GM11168 (cell line): ENCODE results near the gene XKR8.

Source experiments
- in situ Hi-C: fragments of 300-500 bp; cut with MboI; formaldehyde crosslinking; loops from one replicate; pipeline ENCODE4 v1.12.0; 2022; ENCODE audit warnings: low sequenced_read_pairs; ENCODE audit not compliant: unreplicated experiment

XKR8 gene

DNA sequence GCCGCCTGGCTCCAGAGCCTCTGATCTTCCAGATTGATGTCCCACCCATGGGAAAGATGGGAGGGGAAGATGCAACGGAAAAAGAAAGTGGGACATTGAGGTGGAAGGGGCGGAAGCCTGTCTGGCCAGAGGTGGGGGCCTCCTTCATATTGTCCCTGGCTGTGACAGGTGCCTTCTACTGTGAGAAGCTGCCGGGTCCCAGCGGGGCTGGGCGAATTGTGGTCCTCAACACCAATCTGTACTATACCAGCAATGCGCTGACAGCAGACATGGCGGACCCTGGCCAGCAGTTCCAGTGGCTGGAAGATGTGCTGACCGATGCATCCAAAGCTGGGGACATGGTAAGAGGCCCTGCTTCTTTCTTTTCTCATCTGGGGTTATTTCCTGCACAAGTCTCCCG, 5.6 kb upstream of the XKR8 start:
- in situ Hi-C loops, result no loop called here

DNA sequence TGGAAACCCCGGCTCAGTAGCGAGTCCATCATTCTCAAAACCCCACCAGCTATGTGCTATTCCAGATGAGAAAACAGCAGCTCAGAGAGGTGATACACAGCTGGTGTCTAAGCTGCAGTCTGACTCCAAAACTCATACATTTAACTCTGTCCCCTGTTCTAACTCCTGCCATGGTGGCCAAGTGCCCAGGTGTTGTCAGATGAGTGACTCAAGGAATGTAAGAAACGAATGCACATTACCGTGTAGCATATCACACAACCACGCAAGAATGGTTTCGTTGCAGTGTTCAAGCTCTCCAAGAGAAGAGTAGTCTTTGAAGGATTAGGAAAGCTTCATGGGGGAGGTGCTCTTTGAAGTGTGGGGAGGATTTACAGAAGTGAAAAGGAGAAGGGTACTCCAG, 4.7 kb upstream of the XKR8 start:
- in situ Hi-C loops, result no loop called here

DNA sequence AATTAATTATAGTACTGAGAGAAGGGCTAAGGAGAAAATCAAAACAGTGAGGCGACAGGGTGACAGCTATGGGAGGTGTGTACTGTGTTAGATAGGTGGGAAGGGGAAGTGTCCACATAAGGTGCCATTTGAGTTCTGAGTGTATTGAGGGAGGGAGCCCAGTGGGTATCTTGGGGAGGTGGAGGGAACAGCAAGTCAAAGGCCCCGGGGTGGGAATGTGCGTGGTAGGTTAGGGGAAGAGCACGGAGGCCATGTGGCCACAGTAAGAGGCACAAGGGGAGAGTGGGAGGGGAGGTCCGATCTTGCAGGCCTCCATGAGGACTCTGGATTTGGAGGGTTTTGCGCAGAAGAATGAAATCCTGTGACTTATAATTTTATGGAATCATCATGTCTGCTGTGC, 3.0 kb upstream of the XKR8 start:
- in situ Hi-C loops, result no loop called here

DNA sequence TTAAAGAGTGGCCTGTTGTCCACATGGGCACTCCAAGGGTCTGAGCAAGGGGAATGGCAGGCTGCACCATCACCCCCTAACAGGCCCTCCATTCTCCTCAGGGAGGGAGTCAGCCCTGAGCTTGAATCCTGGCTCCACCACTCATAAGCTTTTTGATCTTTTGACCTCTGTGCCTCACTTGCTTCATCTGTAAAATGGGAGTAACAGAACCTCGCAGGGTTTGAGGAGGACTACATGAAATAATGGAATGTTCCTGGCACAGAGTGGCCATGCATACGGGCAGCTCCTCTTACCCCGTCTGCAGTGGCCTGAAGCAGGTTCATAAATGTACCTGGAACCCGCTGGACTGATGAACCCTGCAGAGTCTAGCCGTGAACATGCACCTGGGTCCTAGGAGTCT, 2.1 kb upstream of the XKR8 start:
- in situ Hi-C loops, result no loop called here

DNA sequence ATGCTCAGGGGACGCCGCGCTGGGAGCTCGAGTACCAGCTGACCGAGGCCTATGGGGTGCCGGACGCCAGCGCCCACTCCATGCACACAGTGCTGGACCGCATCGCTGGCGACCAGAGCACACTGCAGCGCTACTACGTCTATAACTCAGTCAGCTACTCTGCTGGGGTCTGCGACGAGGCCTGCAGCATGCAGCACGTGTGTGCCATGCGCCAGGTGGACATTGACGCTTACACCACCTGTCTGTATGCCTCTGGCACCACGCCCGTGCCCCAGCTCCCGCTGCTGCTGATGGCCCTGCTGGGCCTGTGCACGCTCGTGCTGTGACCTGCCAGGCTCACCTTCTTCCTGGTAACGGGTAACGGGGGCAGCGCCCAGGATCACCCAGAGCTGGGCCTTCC, 1.3 kb upstream of the XKR8 start:
- in situ Hi-C loops, result no loop called here

DNA sequence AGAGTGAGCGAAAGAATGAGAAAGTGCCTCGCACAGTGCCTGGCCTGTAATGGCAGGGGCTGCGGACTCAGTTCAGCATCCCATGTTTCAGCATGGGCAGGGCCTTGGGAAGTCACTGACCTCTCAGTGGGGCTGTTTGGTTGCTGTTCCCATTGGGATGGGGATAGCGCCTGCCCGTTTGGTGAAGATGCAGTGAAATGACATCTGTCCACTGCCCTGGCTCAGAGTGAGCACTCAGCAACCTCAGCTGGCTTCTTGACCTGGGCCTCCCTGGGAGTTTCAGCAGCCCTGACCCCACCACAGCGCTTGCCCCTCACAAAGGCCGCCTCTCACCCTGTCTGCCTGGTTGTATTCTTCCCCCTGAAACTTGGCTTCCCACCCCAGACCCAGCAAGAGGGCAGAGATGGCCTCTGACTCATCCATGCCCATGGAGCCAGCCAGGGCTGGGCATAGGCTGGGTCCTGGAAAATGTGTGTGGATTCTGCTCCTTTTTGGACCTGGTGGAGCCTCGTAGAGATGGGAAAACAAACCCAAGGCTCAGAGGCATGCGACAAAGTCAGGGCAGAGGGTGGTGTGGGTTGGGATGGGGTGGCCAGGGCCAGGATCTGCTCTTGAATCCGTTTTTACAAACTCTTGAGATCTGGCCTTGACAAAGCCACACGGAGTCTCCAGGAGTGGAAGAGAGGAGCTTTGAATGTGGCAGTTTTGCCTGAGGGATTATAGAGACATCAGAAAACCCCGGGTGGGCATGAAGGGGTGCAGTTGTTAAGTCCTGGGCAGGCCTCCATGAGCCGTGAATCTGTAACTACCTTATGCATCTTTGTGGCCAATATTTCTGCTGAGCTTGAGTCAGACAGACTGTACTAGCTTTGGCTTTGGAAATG, 1.2 kb downstream of the XKR8 start:
- in situ Hi-C loops, result no loop called here

DNA sequence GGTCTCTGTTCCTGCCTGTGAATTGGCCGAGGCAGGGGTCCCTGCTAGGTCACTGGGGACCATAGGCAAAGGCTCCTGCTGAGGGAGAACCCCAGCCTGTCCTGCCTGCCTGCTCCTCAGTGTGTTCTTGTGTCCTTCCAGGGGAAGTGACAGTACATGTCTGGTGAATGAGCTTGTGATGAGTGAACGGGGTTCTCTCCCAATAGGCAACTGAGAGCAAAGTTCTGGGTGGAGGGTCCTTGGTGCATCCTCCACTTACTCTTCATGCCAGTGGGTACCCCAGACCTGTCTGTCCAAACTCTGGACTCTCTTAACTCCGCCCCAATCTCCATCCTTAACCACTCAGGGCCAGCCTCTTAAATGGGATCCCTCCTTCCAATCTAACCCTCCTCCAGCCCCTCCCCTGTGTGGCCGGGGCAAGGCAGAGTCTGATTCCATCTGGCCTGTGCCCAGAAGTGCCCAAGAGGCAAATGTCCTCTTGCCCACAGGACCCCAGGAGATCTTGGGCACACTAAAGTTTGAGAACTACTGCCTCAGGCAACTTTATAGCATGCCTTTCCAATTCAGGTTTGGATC, 2.0 kb downstream of the XKR8 start:
- in situ Hi-C loops, result no loop called here

DNA sequence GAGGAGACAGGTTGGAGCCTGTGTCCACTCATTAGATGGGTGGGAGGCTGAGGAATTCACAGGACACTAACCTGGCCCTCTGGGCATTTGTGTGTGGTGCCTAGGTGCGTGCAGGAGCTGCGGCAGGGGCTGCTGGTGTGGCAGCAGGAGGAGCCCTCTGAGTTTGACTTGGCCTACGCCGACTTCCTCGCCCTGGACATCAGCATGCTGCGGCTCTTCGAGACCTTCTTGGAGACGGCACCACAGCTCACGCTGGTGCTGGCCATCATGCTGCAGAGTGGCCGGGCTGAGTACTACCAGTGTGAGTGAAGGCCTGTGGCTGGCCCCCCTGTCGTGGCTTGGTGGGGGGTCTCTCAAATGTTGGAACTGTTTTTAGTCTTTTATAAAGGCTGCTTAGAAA, 3.6 kb downstream of the XKR8 start:
- in situ Hi-C loops, result no loop called here

DNA sequence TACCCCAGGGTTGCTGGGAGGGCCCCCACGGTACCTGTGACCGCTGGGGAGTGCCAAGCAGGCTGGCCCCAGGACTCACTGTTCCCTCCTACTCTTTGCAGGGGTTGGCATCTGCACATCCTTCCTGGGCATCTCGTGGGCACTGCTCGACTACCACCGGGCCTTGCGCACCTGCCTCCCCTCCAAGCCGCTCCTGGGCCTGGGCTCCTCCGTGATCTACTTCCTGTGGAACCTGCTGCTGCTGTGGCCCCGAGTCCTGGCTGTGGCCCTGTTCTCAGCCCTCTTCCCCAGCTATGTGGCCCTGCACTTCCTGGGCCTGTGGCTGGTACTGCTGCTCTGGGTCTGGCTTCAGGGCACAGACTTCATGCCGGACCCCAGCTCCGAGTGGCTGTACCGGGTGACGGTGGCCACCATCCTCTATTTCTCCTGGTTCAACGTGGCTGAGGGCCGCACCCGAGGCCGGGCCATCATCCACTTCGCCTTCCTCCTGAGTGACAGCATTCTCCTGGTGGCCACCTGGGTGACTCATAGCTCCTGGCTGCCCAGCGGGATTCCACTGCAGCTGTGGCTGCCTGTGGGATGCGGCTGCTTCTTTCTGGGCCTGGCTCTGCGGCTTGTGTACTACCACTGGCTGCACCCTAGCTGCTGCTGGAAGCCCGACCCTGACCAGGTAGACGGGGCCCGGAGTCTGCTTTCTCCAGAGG, 6.8 kb downstream of the XKR8 start:
- in situ Hi-C loops, result no loop called here

DNA sequence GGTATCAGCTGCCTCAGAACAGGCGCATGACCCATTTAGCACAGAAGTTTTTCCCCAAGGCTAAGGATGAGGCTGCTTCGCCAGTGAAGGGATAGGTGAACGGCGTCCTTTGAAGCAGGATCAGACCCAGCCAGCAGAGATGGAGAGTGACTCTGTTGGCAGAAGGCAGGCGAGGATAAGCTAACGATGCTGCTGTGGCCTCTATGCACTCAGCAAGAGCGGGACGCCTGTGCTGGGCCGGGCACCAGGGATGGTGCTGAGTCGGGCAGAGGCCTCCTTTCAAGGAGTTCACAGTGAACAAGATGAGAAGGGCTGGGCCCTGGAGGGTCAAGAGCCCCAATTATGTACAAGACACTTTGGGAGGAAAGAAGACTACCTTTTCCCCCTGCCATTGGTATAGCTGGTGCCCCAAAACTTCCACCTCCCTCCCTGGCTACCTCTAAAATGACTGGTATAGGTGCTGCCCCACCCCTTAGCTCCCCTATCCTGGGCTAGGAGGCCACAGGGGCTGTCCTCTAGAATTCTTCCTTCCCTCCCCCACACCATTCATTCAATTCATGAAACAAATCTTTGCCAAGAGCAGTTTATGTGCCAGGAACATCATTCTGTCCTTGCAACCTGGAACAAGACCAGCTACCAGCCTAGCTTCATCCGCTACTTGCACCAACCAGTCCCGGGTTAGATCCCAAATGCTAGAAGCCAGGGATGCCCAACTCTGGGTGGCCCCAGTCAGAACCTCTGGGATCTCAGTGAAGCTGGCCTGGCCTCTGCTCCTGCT, 7.5 kb downstream of the XKR8 start:
- in situ Hi-C loops, result no loop called here

DNA sequence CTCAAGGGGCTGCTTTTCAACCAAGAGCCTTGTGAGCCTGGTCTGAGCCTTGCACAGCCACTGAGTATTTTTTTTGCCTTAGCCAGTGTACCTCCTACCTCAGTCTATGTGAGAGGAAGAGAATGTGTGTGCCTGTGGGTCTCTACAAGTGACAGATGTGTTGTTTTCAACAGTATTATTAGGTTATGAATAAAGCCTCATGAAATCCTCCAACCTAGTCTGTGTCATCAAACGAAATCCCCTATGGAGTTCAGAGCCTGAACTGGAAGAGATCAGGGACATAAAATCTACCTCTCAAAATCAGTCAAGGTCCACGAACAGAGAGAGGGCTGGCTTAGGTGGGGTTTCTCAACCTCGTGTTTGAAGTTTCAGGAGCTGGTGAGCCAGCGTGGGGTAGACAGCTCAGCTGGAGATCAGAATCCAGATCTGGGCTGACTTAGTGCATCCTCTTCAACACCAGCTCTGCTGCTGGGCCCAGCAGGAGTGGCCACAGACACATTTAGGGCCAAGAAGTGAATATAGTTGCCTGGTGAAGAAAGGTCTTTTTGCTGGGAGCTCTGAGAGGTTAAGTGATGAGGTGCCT, 8.2 kb downstream of the XKR8 start:
- in situ Hi-C loops, result no loop called here

DNA sequence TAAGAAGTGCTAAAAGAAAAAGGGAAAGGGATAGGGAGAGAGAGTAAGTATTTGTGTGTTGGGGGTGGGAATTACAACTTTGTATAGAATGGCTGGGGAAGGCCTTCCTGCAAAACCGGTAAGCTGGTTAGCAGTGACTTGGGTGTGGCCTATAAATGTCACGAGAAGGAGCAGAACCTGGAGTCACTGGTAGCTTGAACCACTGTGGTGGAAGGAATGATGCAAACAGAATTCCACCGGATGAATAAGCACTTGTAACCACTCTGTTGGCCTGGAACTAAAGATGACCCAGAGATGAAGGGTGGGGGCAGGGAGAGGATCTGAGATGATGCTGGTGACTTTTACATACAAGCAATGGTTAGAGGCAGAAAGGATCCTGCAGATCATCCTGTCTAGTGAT, 8.9 kb downstream of the XKR8 start:
- in situ Hi-C loops, result no loop called here

DNA sequence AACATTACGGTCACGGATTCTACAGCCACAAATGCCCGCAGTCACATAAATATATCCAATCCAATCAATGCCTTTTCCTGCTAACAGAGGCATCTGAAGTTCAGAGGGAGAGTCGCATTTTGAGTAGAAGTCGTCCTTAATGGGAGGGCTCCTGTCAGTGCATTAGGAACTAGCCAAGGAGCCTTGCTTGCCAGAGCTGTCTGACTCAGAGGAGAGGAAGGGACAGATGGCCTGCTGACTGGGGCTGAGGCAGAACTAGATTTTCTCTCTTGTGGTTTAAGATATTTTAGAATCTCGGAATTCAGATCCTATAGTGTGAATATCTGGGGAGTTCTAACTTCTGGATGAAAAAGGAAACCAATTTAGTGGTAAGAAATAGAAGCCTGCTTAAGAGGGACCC, 10.6 kb downstream of the XKR8 start:
- in situ Hi-C loops, result loop anchor here (10.0 kb wide), 1 partner anchor 106 kb away; no protein-coding TSS in a partner anchor

DNA sequence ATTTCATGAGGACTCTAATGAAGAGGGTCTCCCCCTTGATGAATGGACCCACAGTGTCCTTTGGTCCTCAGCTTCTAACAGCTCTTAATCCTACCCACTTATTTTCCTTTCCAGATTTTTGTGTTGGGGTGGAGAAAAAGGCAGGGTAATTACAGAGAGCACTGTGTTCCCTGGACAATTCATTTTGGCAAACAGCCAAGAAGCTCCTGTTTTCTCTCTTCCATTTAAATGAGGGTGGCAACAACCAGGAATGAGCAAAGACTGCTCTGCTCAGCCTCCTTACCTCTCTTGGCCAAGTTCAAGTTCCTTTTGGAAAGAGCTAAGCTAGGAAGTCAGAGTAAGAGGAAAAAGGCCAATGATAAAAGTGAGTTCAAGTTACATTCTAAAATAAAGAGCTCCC, 11.9 kb downstream of the XKR8 start:
- in situ Hi-C loops, result loop anchor here (10.0 kb wide), 1 partner anchor 107 kb away; no protein-coding TSS in a partner anchor

DNA sequence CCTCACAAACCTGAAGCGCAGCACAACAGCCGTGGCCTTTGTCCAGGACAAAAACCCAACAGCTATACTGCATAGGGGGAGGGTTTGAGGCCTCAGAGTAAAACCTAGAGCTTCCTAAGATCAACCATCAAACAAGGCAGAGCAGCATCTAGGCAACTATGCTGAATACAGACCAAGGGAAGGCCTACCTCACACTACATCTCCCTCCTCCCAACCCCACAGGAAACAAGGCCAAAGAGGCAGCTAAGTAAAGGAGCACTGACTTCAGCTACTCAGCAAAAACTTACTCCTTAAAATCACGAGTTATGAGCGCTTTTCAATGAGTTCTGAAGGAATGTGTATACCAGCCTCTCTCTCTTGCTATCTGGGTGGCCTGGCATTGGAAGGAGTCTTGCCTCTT, 12.4 kb downstream of the XKR8 start:
- in situ Hi-C loops, result loop anchor here (10.0 kb wide), 1 partner anchor 107 kb away; no protein-coding TSS in a partner anchor

DNA sequence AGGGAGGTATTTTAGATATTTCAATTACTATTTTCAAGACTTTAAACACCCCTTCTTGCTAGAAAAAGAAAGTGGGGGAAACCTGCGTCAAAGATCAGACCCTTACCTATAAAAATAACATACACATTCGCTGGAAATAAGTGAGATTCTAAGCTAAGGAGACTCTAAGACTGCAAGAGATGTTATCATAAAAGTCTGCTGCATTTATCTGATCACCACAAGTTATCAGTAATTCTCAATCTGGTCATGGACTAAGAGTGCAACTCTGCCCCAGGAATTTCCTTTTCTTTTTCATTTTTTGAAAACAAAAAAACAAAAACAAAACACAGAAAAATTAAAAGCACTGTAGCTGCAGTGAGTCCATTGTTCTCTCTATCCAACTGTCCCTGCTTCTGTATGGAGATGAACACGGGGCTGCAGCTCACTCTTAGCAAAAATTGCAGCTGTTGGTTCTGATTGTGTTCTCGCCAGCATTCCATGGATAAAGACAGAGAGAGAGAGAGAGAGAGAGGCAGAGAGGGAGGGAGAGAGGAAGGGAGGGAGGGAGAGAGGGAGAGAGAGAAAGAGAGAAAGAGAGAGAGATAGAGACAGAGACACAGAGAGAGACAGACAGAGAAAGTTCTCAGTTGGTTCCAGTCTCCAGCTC, 14.1 kb downstream of the XKR8 start:
- in situ Hi-C loops, result loop anchor here (10.0 kb wide), 1 partner anchor 109 kb away; no protein-coding TSS in a partner anchor

DNA sequence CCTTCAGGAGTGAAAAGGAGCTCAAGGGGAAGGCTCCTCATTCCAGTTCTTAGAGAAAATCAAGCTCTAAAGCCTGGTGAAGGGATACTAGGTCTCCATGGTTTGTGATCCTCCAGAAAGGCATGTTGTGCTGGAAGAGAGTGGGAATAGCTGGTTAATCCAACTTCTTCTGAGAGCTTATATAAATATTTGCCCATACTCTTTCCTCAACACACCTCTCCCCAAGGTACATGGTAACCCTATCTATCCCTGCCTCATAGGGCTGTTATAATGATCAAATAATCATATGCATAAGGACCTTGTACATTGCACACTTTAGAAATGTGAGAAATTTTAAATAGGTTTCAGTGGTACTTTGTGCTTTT, 14.6 kb downstream of the XKR8 start:
- in situ Hi-C loops, result loop anchor here (10.0 kb wide), 1 partner anchor 110 kb away; no protein-coding TSS in a partner anchor

DNA sequence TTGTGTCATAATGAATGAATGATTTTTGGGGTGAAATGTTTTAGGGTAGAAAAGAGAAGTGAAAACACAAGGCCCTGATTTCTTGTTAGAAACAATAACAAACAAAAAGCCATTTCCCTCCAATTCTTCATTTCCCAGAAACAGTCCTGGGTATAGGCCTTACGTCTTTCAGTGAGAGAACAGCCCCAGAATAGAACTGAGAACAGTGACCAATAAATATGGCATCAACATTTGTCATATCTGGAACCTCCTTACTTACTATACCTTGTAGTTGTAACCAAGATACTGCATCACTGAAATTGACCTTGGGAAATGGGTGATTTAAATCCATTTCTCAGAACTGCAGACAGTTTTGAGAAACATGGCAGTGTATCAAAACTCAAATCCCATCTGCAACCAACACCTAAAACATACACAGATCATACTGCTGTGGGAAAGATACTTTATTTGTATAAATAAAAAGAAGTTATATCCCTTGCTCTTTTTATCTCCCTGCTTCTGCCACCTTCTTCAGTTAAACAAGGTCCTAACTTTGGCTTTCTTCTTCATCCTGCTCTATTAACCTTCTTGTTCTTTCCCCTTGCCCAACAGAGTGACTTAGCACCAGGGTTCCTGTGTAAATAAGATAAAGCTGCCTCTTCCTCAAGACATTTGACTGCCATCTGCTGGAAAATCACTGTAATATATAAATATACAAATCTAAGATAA, 19.5 kb downstream of the XKR8 start:
- in situ Hi-C loops, result loop anchor here (10.0 kb wide), 1 partner anchor 115 kb away; no protein-coding TSS in a partner anchor

DNA sequence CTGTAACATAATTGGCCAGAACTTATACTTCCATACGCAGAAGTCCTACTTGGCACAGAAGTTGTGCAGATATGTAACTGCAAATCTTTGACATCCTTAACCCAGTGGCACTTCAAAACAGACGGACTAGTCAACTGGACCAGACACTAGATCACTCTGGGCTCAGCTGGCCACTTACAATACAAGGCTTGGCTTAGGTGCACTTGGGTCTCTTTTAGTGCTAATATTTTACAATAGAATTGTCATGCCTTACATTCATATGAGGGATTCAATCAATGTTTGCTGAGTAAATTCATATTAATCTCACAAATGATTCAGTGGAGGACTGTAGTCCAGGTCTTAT, 20.1 kb downstream of the XKR8 start:
- in situ Hi-C loops, result loop anchor here (10.0 kb wide), 1 partner anchor 115 kb away; no protein-coding TSS in a partner anchor
